HG02870 (cell line): Measurements from ENCODE around the gene ABHD16B.
"Not testable (repeated sequence)": the region's sequence is repeated elsewhere in the genome, so short reads cannot be mapped to it uniquely, and the experiment has no call there.

Source experiments
- ATAC-seq: cut with Tn5 transposase; IDR thresholded peaks from one replicate; pipeline ENCODE4 v1.9.1; 2021; ENCODE audit warnings: mild to moderate bottlenecking, moderate library complexity; ENCODE audit not compliant: unreplicated experiment

ABHD16B gene

GRCh38 chr20:63833776-63834490, 27.4 kb upstream of the ABHD16B start:
- no peak for ATAC-seq

DNA sequence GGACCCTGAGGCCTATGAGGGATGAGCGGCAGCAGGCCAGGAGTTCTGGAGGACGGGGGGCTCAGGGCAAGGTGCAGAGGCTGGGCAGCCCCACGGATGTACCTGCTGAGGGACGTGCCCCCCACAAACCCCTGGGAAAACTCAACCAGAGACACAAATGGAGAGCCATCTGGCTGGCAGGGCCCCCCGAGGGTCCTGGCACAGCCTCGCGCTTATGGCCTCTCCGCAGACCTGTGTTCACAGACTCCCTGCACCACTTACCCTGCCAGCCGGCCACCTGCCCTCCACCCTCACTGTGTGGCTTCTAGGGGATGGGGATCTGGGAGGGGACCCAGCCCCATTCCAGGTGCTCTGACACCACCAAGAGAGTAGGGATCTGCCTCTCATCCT, 26.8 kb upstream of the ABHD16B start:
- ATAC-seq: no peak

- ATAC-seq: no peak
Observed at GRCh38 chr20:63835021-63835858, 26.1 kb upstream of the ABHD16B start.

DNA sequence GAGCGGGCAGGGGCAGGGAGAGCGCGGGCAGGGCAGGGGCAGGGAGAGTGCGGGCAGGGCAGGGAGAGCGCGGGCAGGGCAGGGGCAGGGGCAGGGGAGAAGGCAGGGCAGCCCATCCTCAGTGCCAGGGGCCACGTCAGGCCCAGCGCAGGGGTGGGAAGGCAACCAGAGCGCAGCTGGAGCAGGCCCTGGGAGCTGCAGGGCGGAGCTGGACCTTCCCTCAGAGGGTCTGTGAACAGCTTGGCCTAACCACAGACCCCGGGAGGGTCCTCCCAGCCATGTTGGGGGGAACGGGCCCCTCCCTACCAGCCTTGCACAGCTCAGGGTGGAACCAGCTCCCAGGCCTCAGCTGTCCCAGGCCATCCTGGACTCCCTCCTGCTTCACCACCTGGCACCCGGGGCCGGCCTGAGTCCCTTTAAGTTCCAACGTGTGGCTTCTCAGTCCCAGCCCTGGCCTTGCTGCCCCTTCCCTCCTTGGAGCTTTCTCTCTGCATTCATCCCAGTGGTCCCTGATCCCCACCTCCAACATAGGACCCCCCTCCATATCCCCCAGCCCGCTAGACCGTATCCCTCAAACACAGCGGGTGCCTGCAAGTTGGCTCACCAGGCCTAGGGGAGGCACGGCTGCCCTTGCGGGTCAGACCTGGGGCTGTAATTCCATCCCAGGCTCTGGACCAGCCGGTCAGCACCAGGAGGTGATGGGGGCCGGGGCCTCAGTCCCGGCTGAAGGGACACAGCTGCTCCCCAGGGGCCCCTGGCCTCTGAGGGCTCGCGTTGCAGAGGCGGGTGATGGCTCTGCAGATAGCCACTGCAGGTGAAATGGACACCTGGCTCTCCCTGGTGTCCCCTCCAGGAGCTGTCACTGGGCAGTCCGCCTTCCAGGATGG, 24.6 kb upstream of the ABHD16B start:
- no peak for ATAC-seq

- no peak for ATAC-seq
Observed at GRCh38 chr20:63837479-63837878, 23.8 kb upstream of the ABHD16B start.

GRCh38 chr20:63839620-63840019, 21.7 kb upstream of the ABHD16B start:
- no peak for ATAC-seq

DNA sequence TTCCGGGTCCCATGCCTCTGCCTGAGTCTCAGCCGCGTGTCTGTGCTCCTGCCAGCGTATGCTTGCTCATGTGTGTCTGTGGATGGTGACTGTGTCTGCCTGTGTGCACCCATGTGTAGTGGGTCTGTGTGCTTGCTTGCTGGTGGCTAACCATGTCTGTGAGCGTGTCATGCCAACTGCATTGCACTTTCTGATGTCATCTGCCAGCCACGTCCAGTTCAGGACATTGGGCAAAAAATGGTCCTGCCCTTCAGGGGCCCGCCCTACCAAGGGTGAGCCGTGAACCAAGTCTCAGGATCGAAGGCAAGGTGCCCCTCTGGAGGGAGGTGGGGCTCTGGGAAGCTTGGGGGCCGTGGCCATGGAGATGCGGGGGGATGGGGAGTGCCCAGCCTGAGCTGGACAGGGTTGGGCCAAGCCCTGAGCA, 20.9 kb upstream of the ABHD16B start:
- ATAC-seq: no peak

DNA sequence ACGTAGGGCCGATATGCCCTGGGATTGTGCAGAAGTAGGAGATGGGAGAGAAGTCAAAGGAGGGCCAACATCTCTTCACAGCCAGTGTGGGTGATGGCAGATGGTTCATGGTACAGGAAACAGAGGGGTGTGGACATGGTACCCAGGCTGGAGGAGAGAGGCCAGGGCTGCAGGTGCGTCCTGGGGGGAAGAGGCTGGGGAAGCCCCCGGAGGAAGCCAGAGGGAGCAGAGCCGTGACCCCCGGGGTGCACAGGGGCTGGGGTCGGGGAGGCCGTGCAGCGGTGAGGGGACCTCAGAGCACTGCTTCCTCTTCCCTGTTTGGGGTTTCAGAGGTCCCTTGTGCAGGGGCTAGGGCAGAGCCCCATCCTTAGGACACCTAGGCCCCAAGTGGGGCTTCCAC, 19.0 kb upstream of the ABHD16B start:
- no peak for ATAC-seq

DNA sequence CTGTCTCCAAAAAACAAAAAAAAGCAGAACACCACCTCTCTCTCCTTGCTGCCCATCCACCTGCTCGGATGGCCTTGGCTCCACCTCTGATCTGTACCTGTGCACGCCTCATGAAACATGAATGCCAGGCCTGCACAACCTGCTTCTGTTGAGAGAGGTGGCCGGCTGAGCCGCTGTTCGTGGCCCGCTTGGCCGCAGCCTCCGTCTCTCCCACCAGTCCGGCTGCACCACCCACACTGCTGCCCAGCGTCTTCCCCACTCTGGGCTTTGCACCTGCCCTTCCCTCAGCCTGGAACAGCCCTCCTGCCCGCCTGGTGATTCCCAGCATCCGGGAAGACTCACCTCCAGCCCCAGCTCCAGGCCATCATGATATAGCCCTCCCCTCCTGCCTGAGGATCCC, 18.1 kb upstream of the ABHD16B start:
- ATAC-seq: no peak

DNA sequence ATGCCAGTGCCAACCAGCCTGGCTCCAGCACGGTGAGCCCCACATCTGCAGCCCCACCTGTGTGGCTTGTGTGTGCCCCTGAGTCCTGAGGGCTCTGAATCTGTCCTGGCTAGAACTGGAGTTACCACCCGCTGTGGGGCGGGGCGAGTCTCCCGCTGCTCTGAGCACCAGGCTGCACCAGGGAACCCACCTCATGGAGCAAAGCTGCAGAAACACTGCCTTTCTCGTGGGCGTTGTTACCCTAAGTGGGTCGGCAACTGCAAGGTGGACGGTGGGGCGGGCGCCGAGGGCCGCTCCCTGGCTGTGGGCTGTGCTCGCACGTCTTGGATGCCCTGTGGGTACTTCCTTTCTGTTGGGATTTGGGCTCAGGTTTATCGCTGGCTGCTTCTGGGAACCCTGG, 17.5 kb upstream of the ABHD16B start:
- no peak for ATAC-seq

DNA sequence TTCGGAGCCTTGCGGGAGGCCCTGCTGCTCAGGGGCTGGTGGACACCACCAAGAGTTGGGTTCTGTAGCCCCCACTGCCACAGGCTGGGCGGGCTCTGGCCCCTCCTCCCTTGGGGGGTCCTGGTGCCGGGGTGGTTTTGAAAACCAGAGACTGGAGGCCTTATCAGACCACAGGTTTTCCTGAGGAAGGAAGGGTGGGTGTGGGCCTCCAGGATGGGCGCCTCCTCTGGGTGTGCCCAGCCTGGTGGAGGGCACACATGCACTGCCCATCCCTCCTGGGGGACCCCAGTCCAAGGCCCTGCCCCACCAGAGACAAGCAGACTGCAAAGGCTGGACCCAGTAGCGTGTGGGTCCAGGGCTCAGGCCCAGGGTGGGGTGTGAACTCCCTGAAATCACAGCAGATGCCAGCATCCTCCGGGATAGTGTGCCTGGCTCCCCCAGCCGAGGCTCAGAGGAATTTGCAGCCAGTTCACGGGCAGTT, 16.7 kb upstream of the ABHD16B start:
- no peak for ATAC-seq

- no peak for ATAC-seq
Observed at GRCh38 chr20:63846128-63846771, 15.0 kb upstream of the ABHD16B start.

- ATAC-seq: no peak
Observed at GRCh38 chr20:63846888-63847236, 14.4 kb upstream of the ABHD16B start.

DNA sequence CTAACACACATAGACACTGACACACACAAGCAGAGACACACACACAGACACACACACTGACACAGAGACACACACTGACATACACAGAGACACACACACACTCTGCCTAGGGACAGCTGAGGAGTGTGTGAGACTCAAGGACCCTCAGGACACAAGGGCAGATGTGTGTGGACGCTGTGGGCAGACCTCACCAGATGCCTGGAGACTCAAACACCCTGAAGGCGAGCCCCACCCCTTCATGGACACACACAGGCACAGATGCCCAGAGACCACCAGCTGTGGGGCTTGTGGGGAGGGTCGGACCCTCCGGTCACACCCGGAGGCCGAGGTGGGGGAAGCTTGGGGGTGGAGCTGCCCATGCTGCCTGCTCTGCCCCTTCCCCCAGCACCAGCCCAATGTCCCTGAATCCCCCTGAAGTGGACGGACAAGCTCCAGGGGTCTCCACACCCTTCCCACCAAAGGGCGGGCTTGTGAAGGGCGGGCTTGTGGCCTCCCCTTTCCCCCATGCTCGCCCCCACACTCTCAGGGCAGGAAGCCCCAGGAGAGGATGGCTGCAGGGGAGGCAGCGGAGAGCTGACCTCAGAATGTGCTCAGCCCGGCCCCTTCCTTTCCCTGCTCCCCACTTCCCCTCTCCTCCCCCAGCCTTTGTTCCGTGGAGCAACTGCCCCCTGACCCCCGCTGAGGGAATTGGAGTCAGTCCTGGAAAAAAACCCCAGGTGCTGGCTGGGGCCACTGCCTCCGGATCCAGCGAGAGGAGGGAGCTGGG, 13.9 kb upstream of the ABHD16B start:
- ATAC-seq: no peak

- ATAC-seq: no peak
Observed at GRCh38 chr20:63848003-63848911, 13.0 kb upstream of the ABHD16B start.

GRCh38 chr20:63850689-63851547, 10.4 kb upstream of the ABHD16B start:
- peak; percentile 72 for ATAC-seq

DNA sequence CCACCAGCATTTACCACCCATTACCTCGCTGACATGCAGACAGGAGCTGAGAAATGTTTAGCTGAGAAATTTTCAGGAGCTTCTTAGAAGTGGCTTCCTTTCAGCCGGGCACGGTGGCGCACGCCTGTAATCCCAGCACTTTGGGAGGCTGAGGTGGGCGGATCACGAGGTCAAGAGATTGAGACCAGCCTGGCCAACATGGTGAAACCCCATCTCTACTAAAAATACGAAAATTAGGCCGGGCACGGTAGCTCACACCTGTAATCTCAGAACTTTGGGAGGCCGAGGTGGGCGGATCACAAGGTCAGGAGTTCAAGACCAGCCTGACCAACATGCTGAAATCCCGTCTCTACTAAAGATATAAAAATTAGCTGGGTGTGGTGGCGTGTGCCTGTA, 9.8 kb upstream of the ABHD16B start:
- not testable (repeated sequence) for ATAC-seq

DNA sequence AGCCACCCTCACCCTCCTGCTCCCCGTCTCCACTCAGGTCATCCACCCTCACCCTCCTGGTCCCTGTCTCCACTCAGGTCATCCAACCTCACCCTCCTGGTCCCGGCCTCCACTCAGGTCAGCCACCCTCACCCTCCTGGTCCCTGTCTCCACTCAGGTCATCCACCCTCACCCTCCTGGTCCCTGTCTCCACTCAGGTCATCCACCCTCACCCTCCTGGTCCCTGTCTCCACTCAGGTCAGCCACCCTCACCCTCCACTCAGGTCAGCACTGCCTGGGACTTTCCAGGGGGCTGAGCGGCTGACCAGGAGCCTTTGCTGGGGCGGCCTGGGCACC, 7.6 kb upstream of the ABHD16B start:
- not testable (repeated sequence) for ATAC-seq
